ENCODE measurements around the gene PTPRN2. TPM values are rescaled to one million over a fixed set of nuclear protein-coding genes. Genes with fewer than 3 reads are reported as not detected.

Gene PTPRN2
- total RNA-seq, 2 donors from 2014 or later, result 26.1 to 55.5 TPM

DNA sequence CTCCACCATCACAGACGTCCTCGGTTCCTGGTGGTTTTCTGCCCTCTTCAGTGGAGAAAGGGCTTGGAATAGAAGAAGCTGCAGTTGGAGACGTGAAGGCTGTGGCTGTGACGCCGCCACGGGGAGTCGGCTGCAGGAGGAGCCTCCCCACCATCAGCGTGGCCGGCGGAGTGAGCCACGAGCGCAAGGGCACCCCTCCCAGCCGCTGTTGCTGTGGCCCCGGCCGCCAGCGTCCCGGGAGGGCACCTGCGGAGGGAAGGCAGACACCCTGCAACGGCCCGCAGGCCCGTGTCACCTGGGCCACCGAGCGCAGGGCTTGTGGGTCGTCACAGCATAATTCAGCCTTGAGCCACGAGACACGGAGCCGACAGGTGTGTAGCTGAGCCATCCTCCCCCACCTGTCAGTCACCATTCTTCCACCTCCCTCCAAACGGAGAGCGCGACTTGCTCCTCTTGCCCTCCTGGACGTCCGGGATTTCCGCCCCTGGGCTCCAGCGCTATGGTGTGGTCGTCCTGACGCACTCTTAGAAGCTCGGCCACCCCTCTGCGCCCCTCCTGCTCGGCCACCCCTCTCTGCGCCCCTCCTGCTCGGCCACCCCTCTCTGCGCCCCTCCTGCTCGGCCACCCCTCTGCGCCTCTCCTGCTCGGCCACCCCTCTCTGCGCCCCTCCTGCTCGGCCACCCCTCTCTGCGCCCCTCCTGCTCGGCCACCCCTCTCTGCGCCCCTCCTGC lies 102.7 kb downstream of the PTPRN2 start:
- no peaks in the 10 kb centered on the region for H3K36me3 ChIP-seq
- no peaks in the 10 kb centered on the region for H3K4me1 ChIP-seq (replicated peaks)
- H3K4me3 ChIP-seq, result no peak overlapping the region
- H3K27ac ChIP-seq, result no peak overlapping the region
- no peak for TF ChIP-seq POLR2A (IDR thresholded peaks at IDR 0.05)
- TF ChIP-seq POLR2AphosphoS5 (IDR thresholded peaks at IDR 0.05), result no peak
- TF ChIP-seq, protein P1, sequence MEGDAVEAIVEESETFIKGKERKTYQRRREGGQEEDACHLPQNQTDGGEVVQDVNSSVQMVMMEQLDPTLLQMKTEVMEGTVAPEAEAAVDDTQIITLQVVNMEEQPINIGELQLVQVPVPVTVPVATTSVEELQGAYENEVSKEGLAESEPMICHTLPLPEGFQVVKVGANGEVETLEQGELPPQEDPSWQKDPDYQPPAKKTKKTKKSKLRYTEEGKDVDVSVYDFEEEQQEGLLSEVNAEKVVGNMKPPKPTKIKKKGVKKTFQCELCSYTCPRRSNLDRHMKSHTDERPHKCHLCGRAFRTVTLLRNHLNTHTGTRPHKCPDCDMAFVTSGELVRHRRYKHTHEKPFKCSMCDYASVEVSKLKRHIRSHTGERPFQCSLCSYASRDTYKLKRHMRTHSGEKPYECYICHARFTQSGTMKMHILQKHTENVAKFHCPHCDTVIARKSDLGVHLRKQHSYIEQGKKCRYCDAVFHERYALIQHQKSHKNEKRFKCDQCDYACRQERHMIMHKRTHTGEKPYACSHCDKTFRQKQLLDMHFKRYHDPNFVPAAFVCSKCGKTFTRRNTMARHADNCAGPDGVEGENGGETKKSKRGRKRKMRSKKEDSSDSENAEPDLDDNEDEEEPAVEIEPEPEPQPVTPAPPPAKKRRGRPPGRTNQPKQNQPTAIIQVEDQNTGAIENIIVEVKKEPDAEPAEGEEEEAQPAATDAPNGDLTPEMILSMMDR (IDR thresholded peaks at IDR 0.05), result no peak
- no peaks in the 10 kb centered on the region for H3K27me3 ChIP-seq (replicated peaks; ENCODE audit: insufficient read depth)
- no peaks in the 10 kb centered on the region for H3K9me3 ChIP-seq
- no peak for DNase-seq (ENCODE audit: low spot score)
- 85% methylated on average over 27 of the region's 50 CpGs for WGBS
- intact Hi-C loops (cut with DNase I), result no loop called here

DNA sequence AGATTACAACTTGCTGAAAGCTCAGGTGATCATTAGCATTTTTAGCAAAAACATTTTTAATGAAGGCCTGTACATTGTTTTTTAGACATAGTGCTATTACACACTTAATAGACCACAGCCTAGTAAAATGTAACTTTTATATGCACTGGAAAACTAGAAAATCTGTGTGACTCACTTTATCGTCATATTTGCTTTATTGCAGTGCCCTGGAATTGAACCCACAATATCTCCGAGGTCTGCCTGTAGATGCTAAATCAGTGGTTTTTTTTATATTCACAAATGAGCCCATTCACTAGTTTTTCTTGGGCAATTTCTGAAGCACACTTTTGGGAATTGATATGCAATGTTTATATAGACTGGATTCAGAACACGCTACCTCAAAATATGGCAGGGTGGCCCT lies 105.1 kb downstream of the PTPRN2 start:
- intact Hi-C loops (cut with DNase I), result no loop called here
- H3K36me3 ChIP-seq, result no peaks in the 10 kb centered on the region
- no peak for DNase-seq (ENCODE audit: low spot score)
- H3K4me1 ChIP-seq (replicated peaks), result no peaks in the 10 kb centered on the region
- no peak overlapping the region for H3K27ac ChIP-seq
- no peaks in the 10 kb centered on the region for H3K27me3 ChIP-seq (replicated peaks; ENCODE audit: insufficient read depth)
- no peaks in the 10 kb centered on the region for H3K9me3 ChIP-seq
- H3K4me3 ChIP-seq, result no peak overlapping the region
- WGBS, result 72% methylated on average over 3 of the region's 3 CpGs
- TF ChIP-seq POLR2A (IDR thresholded peaks at IDR 0.05) (no peak), POLR2AphosphoS5 (IDR thresholded peaks at IDR 0.05) (no peak)
- TF ChIP-seq, protein P1 (IDR thresholded peaks at IDR 0.05), result no peak

DNA sequence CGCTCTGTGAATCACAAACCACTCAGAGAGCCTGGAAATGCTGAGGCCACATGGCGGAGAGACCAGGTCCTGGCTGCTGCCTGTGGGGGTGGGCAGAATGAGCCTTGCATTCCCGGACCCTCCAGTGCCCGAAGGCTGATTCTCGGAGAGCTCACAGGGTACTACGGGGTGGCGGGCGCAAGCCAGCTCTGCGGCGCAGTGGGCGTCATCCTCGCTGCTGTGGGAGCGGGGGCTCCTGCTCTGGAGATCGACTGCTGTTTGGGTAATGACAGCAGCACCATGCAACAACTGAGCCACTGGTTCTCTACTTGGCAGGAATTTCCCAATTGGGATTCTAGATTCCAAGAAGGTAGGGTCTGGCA lies 108.0 kb downstream of the PTPRN2 start:
- no peak for DNase-seq (ENCODE audit: low spot score)
- no peak overlapping the region for H3K4me3 ChIP-seq
- no peaks in the 10 kb centered on the region for H3K9me3 ChIP-seq
- H3K4me1 ChIP-seq (replicated peaks), result no peaks in the 10 kb centered on the region
- TF ChIP-seq, protein P1 (IDR thresholded peaks at IDR 0.05), result no peak
- TF ChIP-seq POLR2A (IDR thresholded peaks at IDR 0.05), result no peak
- no peak for TF ChIP-seq POLR2AphosphoS5 (IDR thresholded peaks at IDR 0.05)
- H3K27me3 ChIP-seq (replicated peaks; ENCODE audit: insufficient read depth), result no peaks in the 10 kb centered on the region
- H3K27ac ChIP-seq, result no peak overlapping the region
- intact Hi-C loops (cut with DNase I), result no loop called here
- WGBS, result 92% methylated on average over 14 of the region's 14 CpGs
- H3K36me3 ChIP-seq, result no peaks in the 10 kb centered on the region

DNA sequence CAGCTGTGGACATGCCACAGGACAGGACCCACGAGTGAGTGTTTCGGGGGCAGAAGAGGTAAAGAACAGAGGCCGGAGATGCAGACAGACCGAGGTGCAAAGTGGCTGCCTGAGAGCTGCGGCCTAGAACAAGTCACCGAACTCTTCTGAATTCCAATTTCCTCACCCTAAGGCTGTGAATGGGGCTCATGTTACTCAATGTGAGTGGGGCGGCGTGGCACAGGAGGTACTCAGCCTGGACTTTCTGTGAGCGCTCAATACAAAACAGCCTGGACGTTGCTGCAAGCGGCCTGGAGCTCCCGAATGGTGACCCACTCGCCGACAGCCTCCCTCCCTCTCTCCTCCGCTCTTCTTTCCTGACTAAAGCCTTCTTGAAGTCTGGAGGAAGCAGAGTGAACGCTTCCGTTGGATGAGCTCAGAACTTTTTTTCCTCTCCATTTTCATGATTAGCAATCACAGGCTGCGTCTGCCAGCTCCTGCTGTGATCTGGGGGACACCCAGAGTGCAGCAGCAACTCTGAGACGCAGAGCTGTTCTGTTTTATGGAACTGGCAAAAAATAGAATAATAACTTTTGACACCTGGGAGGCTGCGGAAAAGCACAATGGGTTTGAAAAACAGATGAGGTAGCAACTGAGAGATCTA lies 108.5 kb downstream of the PTPRN2 start:
- H3K9me3 ChIP-seq, result no peaks in the 10 kb centered on the region
- H3K4me1 ChIP-seq (replicated peaks), result no peaks in the 10 kb centered on the region
- no peak for DNase-seq (ENCODE audit: low spot score)
- no peaks in the 10 kb centered on the region for H3K27me3 ChIP-seq (replicated peaks; ENCODE audit: insufficient read depth)
- H3K27ac ChIP-seq, result no peak overlapping the region
- no peak overlapping the region for H3K4me3 ChIP-seq
- H3K36me3 ChIP-seq, result no peaks in the 10 kb centered on the region
- TF ChIP-seq POLR2A (IDR thresholded peaks at IDR 0.05), result no peak
- TF ChIP-seq, protein P1 (IDR thresholded peaks at IDR 0.05), result no peak
- no peak for TF ChIP-seq POLR2AphosphoS5 (IDR thresholded peaks at IDR 0.05)
- WGBS, result 74% methylated on average over 20 of the region's 20 CpGs
- intact Hi-C loops (cut with DNase I), result no loop called here

DNA sequence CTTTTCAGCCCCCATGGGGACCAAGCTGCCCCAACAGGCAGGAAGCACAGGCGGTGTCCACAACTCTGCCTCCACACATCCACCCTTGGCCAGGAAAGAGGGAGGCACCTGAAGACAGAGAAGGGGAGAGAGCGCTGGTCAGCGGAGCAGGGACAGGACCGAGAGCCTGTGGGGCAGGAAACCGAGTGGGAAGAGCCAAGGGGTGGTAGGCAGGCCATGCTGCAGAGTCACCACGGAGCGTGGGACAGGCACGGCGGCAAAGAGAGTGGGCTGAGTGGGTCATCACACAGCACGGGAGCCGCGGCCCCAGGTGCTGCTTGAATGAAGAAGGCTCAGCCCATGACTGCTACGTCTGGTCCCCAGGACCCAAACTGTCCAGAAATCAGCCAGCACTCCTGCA lies 109.8 kb downstream of the PTPRN2 start:
- H3K9me3 ChIP-seq, result no peaks in the 10 kb centered on the region
- H3K36me3 ChIP-seq, result no peaks in the 10 kb centered on the region
- H3K27ac ChIP-seq, result no peak overlapping the region
- intact Hi-C loops (cut with DNase I), result no loop called here
- WGBS, result 87% methylated on average over 13 of the region's 13 CpGs
- DNase-seq (ENCODE audit: low spot score), result no peak
- no peak overlapping the region for H3K4me3 ChIP-seq
- no peaks in the 10 kb centered on the region for H3K4me1 ChIP-seq (replicated peaks)
- TF ChIP-seq POLR2AphosphoS5 (IDR thresholded peaks at IDR 0.05) (no peak), POLR2A (IDR thresholded peaks at IDR 0.05) (no peak)
- TF ChIP-seq, protein P1 (IDR thresholded peaks at IDR 0.05), result no peak
- H3K27me3 ChIP-seq (replicated peaks; ENCODE audit: insufficient read depth), result no peaks in the 10 kb centered on the region
